Inflammatory macrophage treated with lipopolysaccharide for 1 hour (primary cell): ENCODE results near the gene PXDC1.
"Not testable (repeated sequence)": the region's sequence is repeated elsewhere in the genome, so short reads cannot be mapped to it uniquely, and the experiment has no call there.

Experiments used
- DNase-seq, 2 donors: peaks; one replicate each; pipeline ENCODE4 v3.0.0-alpha.2; 2020 to 2022

The PXDC1 gene

GRCh38 chr6:3729603-3730344, 21.7 kb downstream of the PXDC1 start:
- no peak for DNase-seq

GRCh38 chr6:3727593-3728108, 23.9 kb downstream of the PXDC1 start:
- no peak for DNase-seq

- no peak for DNase-seq
Observed at GRCh38 chr6:3727036-3727435, 24.5 kb downstream of the PXDC1 start.

GRCh38 chr6:3726421-3726820, 25.1 kb downstream of the PXDC1 start:
- DNase-seq = no peak

- no peak for DNase-seq
Observed at GRCh38 chr6:3725145-3726047, 26.1 kb downstream of the PXDC1 start.

GRCh38 chr6:3724451-3725144, 26.9 kb downstream of the PXDC1 start:
- peak; percentile 8 to 55 for DNase-seq

GRCh38 chr6:3723966-3724365, 27.5 kb downstream of the PXDC1 start:
- DNase-seq = no peak

- no peak for DNase-seq
Observed at GRCh38 chr6:3723251-3723650, 28.3 kb downstream of the PXDC1 start.

GRCh38 chr6:3722785-3723184, 28.7 kb downstream of the PXDC1 start:
- no peak for DNase-seq

GRCh38 chr6:3721810-3722621, 29.5 kb downstream of the PXDC1 start:
- DNase-seq = no peak

- DNase-seq = not testable (repeated sequence)
Observed at GRCh38 chr6:3720770-3721169, 30.7 kb downstream of the PXDC1 start.

- DNase-seq = no peak
Observed at GRCh38 chr6:3719462-3720308, 31.8 kb downstream of the PXDC1 start.

GRCh38 chr6:3718407-3718806, 33.1 kb downstream of the PXDC1 start:
- no peak for DNase-seq

- DNase-seq = no peak
Observed at GRCh38 chr6:3715285-3715684, 36.2 kb downstream of the PXDC1 start.

- no peak for DNase-seq
Observed at GRCh38 chr6:3714768-3715167, 36.7 kb downstream of the PXDC1 start.

- DNase-seq = no peak
Observed at GRCh38 chr6:3714111-3714510, 37.4 kb downstream of the PXDC1 start.

- DNase-seq = no peak
Observed at GRCh38 chr6:3712827-3713665, 38.5 kb downstream of the PXDC1 start.

GRCh38 chr6:3711776-3712175, 39.7 kb downstream of the PXDC1 start:
- no peak for DNase-seq

- no peak for DNase-seq
Observed at GRCh38 chr6:3710403-3710802, 41.1 kb downstream of the PXDC1 start.

GRCh38 chr6:3708540-3708939, 43.0 kb downstream of the PXDC1 start:
- no peak for DNase-seq
